ENCODE results near the gene RAD9B. TPM values are rescaled to one million over a fixed set of nuclear protein-coding genes. Genes with fewer than 3 reads are reported as not detected.
"Not testable (repeated sequence)": the region's sequence is repeated elsewhere in the genome, so short reads cannot be mapped to it uniquely, and the experiment has no call there.

Gene RAD9B
- total and polyA plus RNA-seq, 4 donors, result 0.12 to 1.5 (median 0.61) TPM

DNA sequence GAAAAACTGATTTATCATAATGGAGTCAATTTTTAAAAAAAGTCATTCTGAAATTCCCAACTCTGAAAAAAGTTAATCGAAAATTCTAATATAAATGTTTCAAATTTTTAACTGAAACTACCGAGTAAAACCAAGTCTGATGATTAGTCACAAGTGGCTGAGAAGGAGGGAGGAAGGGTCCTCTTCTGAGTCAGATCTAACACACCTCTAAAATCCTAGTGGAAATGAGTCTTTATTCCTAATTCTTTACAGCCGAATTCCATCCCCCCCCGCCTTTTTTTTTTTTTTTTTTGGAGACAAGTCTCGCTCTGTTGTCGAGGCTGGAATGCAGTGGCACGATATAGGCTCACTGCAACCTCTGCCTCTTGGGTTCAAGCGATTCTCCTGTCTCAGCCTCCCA is 37.9 kb downstream of the RAD9B start:
- no peak for ATAC-seq (ENCODE audit: insufficient read depth, low FRiP score)
- peaks cover 13 to 26% (median 18%) of the 10 kb centered on the region in 4 donors for H3K36me3 ChIP-seq (ENCODE audit: control insufficient read depth in 4 of 4, insufficient read depth in 4 of 4, low read length in 4 of 4)
- 93 to 96% methylated on average over 8 of the region's 8 CpGs for WGBS, 2 donors
- no peak overlapping the region for H3K9ac ChIP-seq (ENCODE audit: insufficient read depth in 1 of 2, low read length in 2 of 2)
- H3K9me3 ChIP-seq (ENCODE audit: control insufficient read depth in 4 of 4, insufficient read depth in 3 of 4, low read length in 3 of 4), result peaks cover 0 to 3% (median 0%) of the 10 kb centered on the region in 4 donors
- no peak for DNase-seq
- H3K4me1 ChIP-seq (ENCODE audit: control insufficient read depth in 5 of 5, insufficient read depth in 5 of 5, low read length in 5 of 5), result peaks cover 0 to 21% (median 8%) of the 10 kb centered on the region in 5 donors
- TF ChIP-seq, protein P1, sequence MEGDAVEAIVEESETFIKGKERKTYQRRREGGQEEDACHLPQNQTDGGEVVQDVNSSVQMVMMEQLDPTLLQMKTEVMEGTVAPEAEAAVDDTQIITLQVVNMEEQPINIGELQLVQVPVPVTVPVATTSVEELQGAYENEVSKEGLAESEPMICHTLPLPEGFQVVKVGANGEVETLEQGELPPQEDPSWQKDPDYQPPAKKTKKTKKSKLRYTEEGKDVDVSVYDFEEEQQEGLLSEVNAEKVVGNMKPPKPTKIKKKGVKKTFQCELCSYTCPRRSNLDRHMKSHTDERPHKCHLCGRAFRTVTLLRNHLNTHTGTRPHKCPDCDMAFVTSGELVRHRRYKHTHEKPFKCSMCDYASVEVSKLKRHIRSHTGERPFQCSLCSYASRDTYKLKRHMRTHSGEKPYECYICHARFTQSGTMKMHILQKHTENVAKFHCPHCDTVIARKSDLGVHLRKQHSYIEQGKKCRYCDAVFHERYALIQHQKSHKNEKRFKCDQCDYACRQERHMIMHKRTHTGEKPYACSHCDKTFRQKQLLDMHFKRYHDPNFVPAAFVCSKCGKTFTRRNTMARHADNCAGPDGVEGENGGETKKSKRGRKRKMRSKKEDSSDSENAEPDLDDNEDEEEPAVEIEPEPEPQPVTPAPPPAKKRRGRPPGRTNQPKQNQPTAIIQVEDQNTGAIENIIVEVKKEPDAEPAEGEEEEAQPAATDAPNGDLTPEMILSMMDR (IDR thresholded peaks at IDR 0.05; ENCODE audit: control extremely low read depth, extremely low read depth), result no peak
- no peak overlapping the region for H3K27ac ChIP-seq (ENCODE audit: low read depth in 1 of 2, low read length in 1 of 2)
- H3K4me3 ChIP-seq, result no peak overlapping the region
- no peaks in the 10 kb centered on the region for H3K27me3 ChIP-seq (ENCODE audit: control insufficient read depth in 3 of 3, insufficient read depth in 3 of 3, low read length in 2 of 3)

DNA sequence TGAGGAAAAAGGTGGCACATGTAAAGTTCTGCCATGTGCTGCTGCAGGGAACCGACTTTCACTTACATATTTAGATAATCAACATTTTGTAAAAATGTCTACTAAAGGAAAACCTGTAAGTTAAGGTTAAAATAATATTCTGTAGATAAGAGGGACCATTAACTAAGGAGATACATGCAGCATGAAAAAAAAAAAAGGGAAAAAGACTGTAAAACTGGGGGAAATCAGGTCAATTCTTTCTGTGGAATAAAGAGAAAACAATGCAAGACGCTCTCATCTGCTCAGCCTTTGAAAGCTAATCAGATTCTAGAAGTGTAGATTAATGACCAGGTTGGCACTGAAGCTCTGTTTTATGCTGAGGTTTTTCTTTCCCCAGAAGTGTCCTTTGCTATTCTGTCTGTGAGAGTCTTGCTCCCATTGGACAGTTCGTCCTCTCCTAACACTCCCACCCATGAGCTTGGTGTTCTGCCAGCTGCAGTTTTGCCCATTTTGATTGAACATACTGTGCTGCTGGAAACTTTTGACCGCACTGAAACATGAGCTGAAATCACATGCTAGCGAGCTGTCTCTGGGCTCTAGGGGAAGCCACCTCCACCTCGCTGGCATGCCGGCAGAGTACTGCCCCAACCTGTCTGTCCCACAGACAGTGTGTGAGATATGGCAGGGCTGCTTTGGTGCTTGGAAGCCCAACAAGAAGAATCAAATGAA is 41.3 kb downstream of the RAD9B start:
- TF ChIP-seq, protein P1 (IDR thresholded peaks at IDR 0.05; ENCODE audit: control extremely low read depth, extremely low read depth), result no peak
- no peak overlapping the region for H3K9ac ChIP-seq (ENCODE audit: insufficient read depth in 1 of 2, low read length in 2 of 2)
- 50 to 78% methylated on average over 7 of the region's 7 CpGs for WGBS, 2 donors
- no peaks in the 10 kb centered on the region for H3K27me3 ChIP-seq (ENCODE audit: control insufficient read depth in 3 of 3, insufficient read depth in 3 of 3, low read length in 2 of 3)
- H3K4me1 ChIP-seq (ENCODE audit: control insufficient read depth in 5 of 5, insufficient read depth in 5 of 5, low read length in 5 of 5), result peaks cover 0 to 15% (median 7%) of the 10 kb centered on the region in 5 donors
- DNase-seq, result peak; percentile 80 to 92 (median 89)
- no peak overlapping the region for H3K4me3 ChIP-seq
- no peaks in the 10 kb centered on the region for H3K9me3 ChIP-seq (ENCODE audit: control insufficient read depth in 4 of 4, insufficient read depth in 3 of 4, low read length in 3 of 4)
- H3K27ac ChIP-seq (ENCODE audit: low read depth in 1 of 2, low read length in 1 of 2), result peak overlapping the region; percentile 88 to 91
- peak; percentile 40 for ATAC-seq (ENCODE audit: insufficient read depth, low FRiP score)
- H3K36me3 ChIP-seq (ENCODE audit: control insufficient read depth in 4 of 4, insufficient read depth in 4 of 4, low read length in 4 of 4), result peaks cover 2 to 9% (median 5%) of the 10 kb centered on the region in 4 donors

DNA sequence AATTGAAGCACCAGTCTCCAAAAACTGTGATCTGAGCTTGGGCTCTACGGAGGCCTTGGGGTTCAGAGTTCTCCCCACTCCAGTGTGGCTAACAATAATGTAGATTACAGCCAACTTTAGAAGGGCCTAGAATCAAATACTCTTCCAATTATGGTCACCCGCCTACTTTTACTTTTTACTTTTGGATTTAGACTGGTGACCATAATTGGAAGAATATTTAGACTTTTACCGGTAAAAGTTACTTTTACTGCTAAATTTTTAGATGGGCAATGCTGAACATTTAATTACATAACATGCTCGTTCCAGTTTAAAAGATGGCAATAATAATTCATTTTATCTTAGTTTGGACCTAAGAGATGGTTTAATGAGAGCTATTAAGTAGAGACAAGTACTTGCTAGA is 41.8 kb downstream of the RAD9B start:
- Histone ChIP-seq H3K36me3 (ENCODE audit: control insufficient read depth in 4 of 4, insufficient read depth in 4 of 4, low read length in 4 of 4) (peaks cover 0 to 6% (median 2%) of the 10 kb centered on the region in 4 donors), H3K27ac (ENCODE audit: low read depth in 1 of 2, low read length in 1 of 2) (peak overlapping the region; percentile 88 to 91), H3K27me3 (ENCODE audit: control insufficient read depth in 3 of 3, insufficient read depth in 3 of 3, low read length in 2 of 3) (no peaks in the 10 kb centered on the region), H3K4me1 (ENCODE audit: control insufficient read depth in 5 of 5, insufficient read depth in 5 of 5, low read length in 5 of 5) (peaks cover 0 to 12% (median 7%) of the 10 kb centered on the region in 5 donors), H3K9me3 (ENCODE audit: control insufficient read depth in 4 of 4, insufficient read depth in 3 of 4, low read length in 3 of 4) (no peaks in the 10 kb centered on the region), H3K4me3 (no peak overlapping the region), H3K9ac (ENCODE audit: insufficient read depth in 1 of 2, low read length in 2 of 2) (peak overlapping the region in 1 of 2 donors; percentile 9)
- DNase-seq (no peak), ATAC-seq (ENCODE audit: insufficient read depth, low FRiP score) (no peak)
- WGBS, 2 donors, result 83 to 90% methylated on average over 4 of the region's 4 CpGs
- TF ChIP-seq, protein P1 (IDR thresholded peaks at IDR 0.05; ENCODE audit: control extremely low read depth, extremely low read depth), result no peak

DNA sequence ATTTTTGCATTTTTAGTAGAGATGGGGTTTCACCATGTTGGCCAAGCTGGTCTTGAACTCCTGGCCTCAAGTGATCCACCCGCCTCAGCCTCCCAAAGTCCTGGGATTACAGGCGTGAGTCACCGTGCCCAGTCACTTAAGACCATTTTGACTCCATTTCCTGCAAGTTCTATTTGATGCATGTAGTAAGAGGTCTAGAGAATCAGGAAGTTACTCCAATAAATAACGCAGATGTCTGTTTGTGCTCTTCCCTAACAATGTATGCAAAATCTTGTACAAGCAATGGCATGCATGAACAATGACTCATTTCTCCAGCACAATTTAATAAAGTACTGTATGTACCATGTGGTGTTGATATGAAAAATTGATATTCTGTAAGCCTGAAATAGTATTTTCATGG is 43.1 kb downstream of the RAD9B start:
- peak overlapping the region in 1 of 2 donors; percentile 33 for H3K27ac ChIP-seq (ENCODE audit: low read depth in 1 of 2, low read length in 1 of 2)
- DNase-seq; H3K4me3 ChIP-seq; H3K36me3 ChIP-seq (ENCODE audit: control insufficient read depth in 4 of 4, insufficient read depth in 4 of 4, low read length in 4 of 4); H3K9me3 ChIP-seq (ENCODE audit: control insufficient read depth in 4 of 4, insufficient read depth in 3 of 4, low read length in 3 of 4); ATAC-seq (ENCODE audit: insufficient read depth, low FRiP score); H3K27me3 ChIP-seq (ENCODE audit: control insufficient read depth in 3 of 3, insufficient read depth in 3 of 3, low read length in 2 of 3); H3K9ac ChIP-seq (ENCODE audit: insufficient read depth in 1 of 2, low read length in 2 of 2): not testable (repeated sequence)
- WGBS, 2 donors, result 59 to 69% methylated on average over 4 of the region's 4 CpGs
- H3K4me1 ChIP-seq (ENCODE audit: control insufficient read depth in 5 of 5, insufficient read depth in 5 of 5, low read length in 5 of 5), result peaks cover 0 to 12% (median 7%) of the 10 kb centered on the region in 5 donors

All from lung (tissue), 12 donors.